Mesendoderm (in vitro differentiated cells): ENCODE measurements around the gene CCDC28A.
A peak's percentile ranks its signal among the peaks of the same experiment; 100 is the strongest.

ENCODE experiments used
- DNase-seq: peaks from one replicate; pipeline ENCODE4 v3.0.0; 2013
- H2AK5ac ChIP-seq: 2 replicates; pipeline ENCODE4 v1.6.1; 2013; ENCODE audit warnings: low read length, inconsistent platforms
- H2BK120ac ChIP-seq: 2 replicates; pipeline ENCODE4 v1.6.1; 2013; ENCODE audit warnings: low read depth, mild to moderate bottlenecking, low read length, moderate library complexity, mixed read lengths
- H2BK15ac ChIP-seq: replicated peaks from 2 replicates; pipeline ENCODE4 v1.6.1; 2013; ENCODE audit warnings: low read depth, mild to moderate bottlenecking, moderate library complexity
- H2BK5ac ChIP-seq: 2 replicates; pipeline ENCODE4 v1.6.1; 2013; ENCODE audit warnings: low read length, inconsistent platforms
- H3K18ac ChIP-seq: 2 replicates; pipeline ENCODE4 v1.6.1; 2013; ENCODE audit warnings: mild to moderate bottlenecking, low read length, mixed read lengths
- H3K23ac ChIP-seq: one replicate; pipeline ENCODE4 v1.6.1; 2013; ENCODE audit warnings: low read length
- H3K27ac ChIP-seq: 2 replicates; pipeline ENCODE4 v1.5.1; 2013; ENCODE audit warnings: low read depth, mild to moderate bottlenecking, inconsistent platforms, low read length, moderate library complexity
- H3K27me3 ChIP-seq: 2 replicates; pipeline ENCODE4 v1.6.1; 2013; ENCODE audit warnings: low read length, control low read depth, mild to moderate bottlenecking, inconsistent platforms; ENCODE audit not compliant: insufficient read depth, poor library complexity
- H3K36me3 ChIP-seq: 2 replicates; pipeline ENCODE4 v1.6.1; 2013; ENCODE audit warnings: low read length, inconsistent platforms; ENCODE audit not compliant: control insufficient read depth, insufficient read depth
- H3K4ac ChIP-seq: one replicate; pipeline ENCODE4 v1.6.1; 2013; ENCODE audit warnings: low read depth, mild to moderate bottlenecking, low read length, moderate library complexity
- H3K4me1 ChIP-seq: 2 replicates; pipeline ENCODE4 v1.6.1; 2013; ENCODE audit warnings: low read depth, low read length, inconsistent platforms; ENCODE audit not compliant: control insufficient read depth
- H3K4me2 ChIP-seq: 2 replicates; pipeline ENCODE4 v1.6.1; 2013; ENCODE audit warnings: low read length
- H3K4me3 ChIP-seq: 2 replicates; pipeline ENCODE4 v1.5.1; 2013; ENCODE audit warnings: mild to moderate bottlenecking, low read length
- H3K56ac ChIP-seq: one replicate; pipeline ENCODE4 v1.6.1; 2013; ENCODE audit warnings: low read length
- H3K79me1 ChIP-seq: 2 replicates; pipeline ENCODE4 v1.6.1; 2013; ENCODE audit warnings: low read length, inconsistent platforms
- H3K79me2 ChIP-seq: 2 replicates; pipeline ENCODE4 v1.6.1; 2013; ENCODE audit warnings: mild to moderate bottlenecking, low read length; ENCODE audit not compliant: control insufficient read depth, insufficient read depth
- H3K9ac ChIP-seq: 2 replicates; pipeline ENCODE4 v1.6.1; 2013; ENCODE audit warnings: low read length, inconsistent platforms
- H4K5ac ChIP-seq: one replicate; pipeline ENCODE4 v1.6.1; 2013; ENCODE audit warnings: low read length
- H4K8ac ChIP-seq: one replicate; pipeline ENCODE4 v1.6.1; 2013; ENCODE audit warnings: low read depth, mild to moderate bottlenecking, control low read depth, low read length, moderate library complexity
- WGBS: extraction: QIAGEN DNeasy Blood & Tissue Kit; methylation state at CpG from one replicate; pipeline ENCODE4 v1.1.7; 2013; ENCODE audit warnings: low lambda C conversion rate, missing lambda C conversion rate; ENCODE audit not compliant: insufficient coverage; ENCODE audit errors: extremely low coverage; 5-methylcytosine and 5-hydroxymethylcytosine counted together

CCDC28A gene

GRCh38 chr6:138778331-138778730 is 4.8 kb downstream of the CCDC28A start:
- peak; percentile 63 for DNase-seq
- Histone ChIP-seq H2BK5ac (no peak overlapping the region), H3K79me2 (no peaks in the 10 kb centered on the region), H2BK120ac (no peak overlapping the region), H3K4me1 (no peaks in the 10 kb centered on the region), H3K27me3 (no peaks in the 10 kb centered on the region), H3K4me2 (no peak overlapping the region), H3K23ac (no peak overlapping the region), H2BK15ac (no peak overlapping the region), H3K56ac (no peak overlapping the region), H4K8ac (no peak overlapping the region), H3K36me3 (no peaks in the 10 kb centered on the region), H3K18ac (no peak overlapping the region), H3K9ac (no peak overlapping the region), H3K27ac (no peak overlapping the region), H3K4me3 (no peak overlapping the region), H3K4ac (no peak overlapping the region), H3K79me1 (no peaks in the 10 kb centered on the region), H2AK5ac (no peak overlapping the region), H4K5ac (no peak overlapping the region)
- no CpG with 5 or more reads among the region's 6 CpGs for WGBS

- no peak overlapping the region for H4K8ac ChIP-seq
- H2BK5ac ChIP-seq: no peak overlapping the region
- no peak overlapping the region for H2BK120ac ChIP-seq
- H3K79me2 ChIP-seq: no peaks in the 10 kb centered on the region
- H3K4ac ChIP-seq: no peak overlapping the region
- no peak for DNase-seq
- 100% methylated on average over 1 of the region's 4 CpGs for WGBS
- no peaks in the 10 kb centered on the region for H3K27me3 ChIP-seq
- H3K4me2 ChIP-seq: no peak overlapping the region
- H2AK5ac ChIP-seq: no peak overlapping the region
- H3K9ac ChIP-seq: no peak overlapping the region
- H4K5ac ChIP-seq: no peak overlapping the region
- no peak overlapping the region for H2BK15ac ChIP-seq
- H3K4me3 ChIP-seq: no peak overlapping the region
- H3K23ac ChIP-seq: no peak overlapping the region
- H3K18ac ChIP-seq: no peak overlapping the region
- H3K79me1 ChIP-seq: no peaks in the 10 kb centered on the region
- H3K36me3 ChIP-seq: no peaks in the 10 kb centered on the region
- no peak overlapping the region for H3K27ac ChIP-seq
- H3K4me1 ChIP-seq: no peaks in the 10 kb centered on the region
- H3K56ac ChIP-seq: no peak overlapping the region
Observed at GRCh38 chr6:138782243-138782642, 8.7 kb downstream of the CCDC28A start.

- Histone ChIP-seq H3K36me3 (no peaks in the 10 kb centered on the region), H2BK15ac (no peak overlapping the region), H4K5ac (no peak overlapping the region), H3K4me1 (no peaks in the 10 kb centered on the region), H3K23ac (no peak overlapping the region), H3K4ac (no peak overlapping the region), H3K79me2 (no peaks in the 10 kb centered on the region), H3K79me1 (no peaks in the 10 kb centered on the region), H3K18ac (no peak overlapping the region), H4K8ac (no peak overlapping the region), H2BK120ac (no peak overlapping the region), H2AK5ac (no peak overlapping the region), H2BK5ac (no peak overlapping the region), H3K9ac (no peak overlapping the region), H3K27me3 (no peaks in the 10 kb centered on the region), H3K27ac (no peak overlapping the region), H3K56ac (no peak overlapping the region), H3K4me2 (no peak overlapping the region), H3K4me3 (no peak overlapping the region)
- WGBS: no CpG with 5 or more reads among the region's 4 CpGs
- no peak for DNase-seq
Observed at GRCh38 chr6:138785079-138785478, 11.5 kb downstream of the CCDC28A start.

- Histone ChIP-seq H3K4ac (no peak overlapping the region), H4K8ac (no peak overlapping the region), H2AK5ac (no peak overlapping the region), H3K27ac (no peak overlapping the region), H2BK5ac (no peak overlapping the region), H3K4me1 (no peaks in the 10 kb centered on the region), H3K36me3 (no peaks in the 10 kb centered on the region), H3K56ac (no peak overlapping the region), H3K9ac (no peak overlapping the region), H3K79me1 (no peaks in the 10 kb centered on the region), H4K5ac (no peak overlapping the region), H3K4me3 (no peak overlapping the region), H2BK120ac (no peak overlapping the region), H3K79me2 (no peaks in the 10 kb centered on the region), H3K27me3 (no peaks in the 10 kb centered on the region), H3K23ac (no peak overlapping the region), H3K4me2 (no peak overlapping the region), H3K18ac (no peak overlapping the region), H2BK15ac (no peak overlapping the region)
- WGBS: no CpG with 5 or more reads among the region's 3 CpGs
- no peak for DNase-seq
Observed at GRCh38 chr6:138785980-138786379, 12.4 kb downstream of the CCDC28A start.

- no peak overlapping the region for H3K4me2 ChIP-seq
- no peak overlapping the region for H2AK5ac ChIP-seq
- DNase-seq: no peak
- H3K56ac ChIP-seq: no peak overlapping the region
- H3K4me1 ChIP-seq: no peaks in the 10 kb centered on the region
- no peak overlapping the region for H2BK15ac ChIP-seq
- no CpG with 5 or more reads among the region's 1 CpG for whole genome bisulfite sequencing
- no peak overlapping the region for H3K4me3 ChIP-seq
- H3K27ac ChIP-seq: no peak overlapping the region
- no peaks in the 10 kb centered on the region for H3K36me3 ChIP-seq
- H3K79me1 ChIP-seq: no peaks in the 10 kb centered on the region
- H3K4ac ChIP-seq: no peak overlapping the region
- H4K8ac ChIP-seq: no peak overlapping the region
- H3K23ac ChIP-seq: no peak overlapping the region
- H3K18ac ChIP-seq: no peak overlapping the region
- H2BK120ac ChIP-seq: no peak overlapping the region
- H3K79me2 ChIP-seq: no peaks in the 10 kb centered on the region
- H4K5ac ChIP-seq: no peak overlapping the region
- no peaks in the 10 kb centered on the region for H3K27me3 ChIP-seq
- H3K9ac ChIP-seq: no peak overlapping the region
- H2BK5ac ChIP-seq: no peak overlapping the region
Observed at GRCh38 chr6:138787138-138787537, 13.6 kb downstream of the CCDC28A start.

GRCh38 chr6:138795809-138796603 is 22.4 kb downstream of the CCDC28A start, which contains the start of gene ECT2L:
ECT2L (plus strand) TSS chr6:138796087; CDS start chr6:138813275, 17,188 bp downstream.
- no peak within 1 kb of the TSS for H3K4ac ChIP-seq

More at GRCh38 chr6:138795809-138796603, 22.4 kb downstream of the CCDC28A start, which contains the start of gene ECT2L:
- H2BK5ac ChIP-seq: no peak within 1 kb of the TSS
- H2BK15ac ChIP-seq: no peak within 1 kb of the TSS
- peak within 1 kb of the TSS; percentile 66 for H3K9ac ChIP-seq
- no peaks in the 10 kb centered on the region for H3K27me3 ChIP-seq
- WGBS: no CpG with 5 or more reads among the region's 50 CpGs
- H3K4me2 ChIP-seq: peak within 1 kb of the TSS; percentile 61
- H3K4me1 ChIP-seq: no peaks in the 10 kb centered on the region
- H3K79me2 ChIP-seq: no peaks in the 10 kb centered on the region
- peak within 1 kb of the TSS; percentile 17 for H3K4me3 ChIP-seq
- no peak within 1 kb of the TSS for H4K5ac ChIP-seq
- no peaks in the 10 kb centered on the region for H3K79me1 ChIP-seq
- H2AK5ac ChIP-seq: no peak within 1 kb of the TSS
- peak within 1 kb of the TSS; percentile 80 for H3K56ac ChIP-seq
- no peak within 1 kb of the TSS for H3K27ac ChIP-seq
- no peak within 1 kb of the TSS for H2BK120ac ChIP-seq
- no peak within 1 kb of the TSS for H3K23ac ChIP-seq
- DNase-seq: peak; percentile 89
- peak within 1 kb of the TSS; percentile 73 for H3K18ac ChIP-seq
- H4K8ac ChIP-seq: peak within 1 kb of the TSS; percentile 83
- no peaks in the 10 kb centered on the region for H3K36me3 ChIP-seq
